ENCODE measurements around the gene MOSMO.

The MOSMO gene

DNA sequence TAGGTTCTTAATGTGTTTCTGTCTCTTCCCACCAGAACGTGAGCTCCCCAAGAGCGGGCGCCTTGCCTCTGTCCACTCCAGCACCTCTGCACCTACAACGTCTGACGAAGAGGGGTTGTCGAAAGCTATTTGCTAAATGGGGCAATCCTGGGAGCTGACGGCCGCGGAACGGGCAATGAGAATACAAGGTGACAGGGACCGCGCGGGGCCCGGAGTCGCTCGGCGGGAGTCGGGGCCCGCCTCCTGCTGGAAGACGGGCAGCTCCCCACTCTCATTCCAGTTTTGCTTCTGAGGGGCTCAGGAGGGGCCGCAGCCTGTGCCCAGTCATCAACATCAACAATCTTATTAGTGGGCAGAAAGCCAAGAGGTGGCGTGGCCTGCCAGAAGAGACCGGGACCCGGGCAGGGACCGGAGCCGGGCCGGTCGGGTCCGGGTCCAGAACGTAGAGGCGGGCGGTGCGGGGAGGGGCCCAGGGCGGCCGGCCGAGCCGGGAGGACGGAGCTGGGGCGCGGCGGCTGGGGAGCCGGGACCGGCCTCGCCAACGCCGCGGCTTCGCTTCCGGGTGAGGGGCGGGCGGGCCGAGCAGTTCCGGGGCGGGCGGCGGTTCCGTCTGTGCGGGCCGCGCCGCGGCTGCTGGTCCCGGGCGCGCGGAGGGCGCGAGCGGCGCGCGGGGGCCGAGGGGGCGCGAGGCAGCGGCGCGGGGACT, at the start of gene MOSMO:
Gene MOSMO (plus strand): TSS at position 603 of the 706 bp plus-strand sequence. CDS start 191 bp downstream, outside the sequence.
- TF ChIP-seq CTCF (IDR thresholded peaks at IDR 0.05; ENCODE audit: control insufficient read depth, insufficient read depth, low read depth, low read length, missing control alignments), result no peak
- DNase-seq (ENCODE audit: low read depth), result no peak

GRCh38 chr16:21959050-21959449, 48.9 kb upstream of the MOSMO start:
- no peak overlapping the region for H3K4me3 ChIP-seq (ENCODE audit: control insufficient read depth, low read depth, low read length)
- no peak for TF ChIP-seq CTCF (IDR thresholded peaks at IDR 0.05; ENCODE audit: control insufficient read depth, insufficient read depth, low read depth, low read length, missing control alignments)
- no peak for DNase-seq (ENCODE audit: low read depth)

More for the DNA sequence above, at the start of gene MOSMO:
- H3K4me3 ChIP-seq (ENCODE audit: control insufficient read depth, low read depth, low read length), result peak within 1 kb of the TSS; percentile 97

DNA sequence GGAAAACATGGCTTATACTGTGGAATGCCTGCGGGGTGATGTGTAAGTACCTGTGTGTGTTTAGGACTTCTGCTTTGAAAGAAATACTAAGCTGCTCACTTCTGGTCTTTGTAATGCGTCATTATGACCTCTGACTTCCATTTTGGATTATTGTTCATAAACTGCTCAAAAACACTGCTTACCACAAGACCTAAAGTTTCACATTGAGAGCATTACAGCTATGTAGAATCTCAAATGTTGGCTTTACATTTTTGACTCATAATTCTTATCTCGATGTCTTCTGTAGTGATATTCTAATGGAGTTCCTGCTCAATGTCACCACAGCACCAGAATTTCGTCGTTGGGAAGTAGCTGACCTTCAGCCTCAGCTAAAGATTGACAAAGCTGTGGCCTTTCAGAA, 45.4 kb upstream of the MOSMO start:
- DNase-seq (ENCODE audit: low read depth), result no peak
- TF ChIP-seq CTCF (IDR thresholded peaks at IDR 0.05; ENCODE audit: control insufficient read depth, insufficient read depth, low read depth, low read length, missing control alignments), result no peak
- H3K4me3 ChIP-seq (ENCODE audit: control insufficient read depth, low read depth, low read length), result no peak overlapping the region

- H3K4me3 ChIP-seq (ENCODE audit: control insufficient read depth, low read depth, low read length), result no peak overlapping the region
- no peak for DNase-seq (ENCODE audit: low read depth)
- TF ChIP-seq CTCF (IDR thresholded peaks at IDR 0.05; ENCODE audit: control insufficient read depth, insufficient read depth, low read depth, low read length, missing control alignments), result no peak
Observed at GRCh38 chr16:21963887-21964286, 44.0 kb upstream of the MOSMO start.

DNA sequence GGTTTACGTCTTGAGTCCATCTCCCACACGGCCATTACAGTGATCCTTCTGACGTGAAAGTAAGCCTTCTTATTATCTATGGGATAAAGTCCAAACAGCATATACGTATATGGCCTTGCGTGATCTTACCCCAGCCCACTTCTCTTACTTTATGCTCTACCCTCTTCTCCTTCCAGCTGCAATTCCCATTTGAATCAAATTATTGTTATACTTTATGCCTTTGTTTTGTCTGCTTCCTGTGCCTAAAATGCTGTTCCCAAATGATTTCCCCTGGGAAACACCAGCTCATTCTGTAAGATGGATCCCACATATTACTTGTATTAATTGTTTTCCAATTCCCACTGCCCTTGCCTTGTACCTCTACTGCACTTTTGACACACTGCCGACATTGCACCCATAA, 43.6 kb upstream of the MOSMO start:
- DNase-seq (ENCODE audit: low read depth), result no peak
- TF ChIP-seq CTCF (IDR thresholded peaks at IDR 0.05; ENCODE audit: control insufficient read depth, insufficient read depth, low read depth, low read length, missing control alignments), result no peak
- no peak overlapping the region for H3K4me3 ChIP-seq (ENCODE audit: control insufficient read depth, low read depth, low read length)

GRCh38 chr16:21971856-21972255, 36.1 kb upstream of the MOSMO start:
- H3K4me3 ChIP-seq (ENCODE audit: control insufficient read depth, low read depth, low read length), result no peak overlapping the region
- DNase-seq (ENCODE audit: low read depth), result no peak
- TF ChIP-seq CTCF (IDR thresholded peaks at IDR 0.05; ENCODE audit: control insufficient read depth, insufficient read depth, low read depth, low read length, missing control alignments), result no peak
